ENCODE measurements around the gene PLLP.

- TF ChIP-seq POLR2A (IDR thresholded peaks at IDR 0.05) (no peak), CTCF (IDR thresholded peaks at IDR 0.05) (no peak)
These were observed 20.8 kb upstream of the PLLP start for GRCh38 chr16:57305159-57305811.
